GM10847 (cell line): Measurements from ENCODE around the gene EIF2AK3.

ENCODE experiments used
- POLR2A ChIP-seq: IDR thresholded peaks from 2 replicates; pipeline ENCODE4 v1.6.1; 2011; ENCODE audit not compliant: insufficient read length; ENCODE audit errors: extremely low read depth

EIF2AK3 gene

DNA sequence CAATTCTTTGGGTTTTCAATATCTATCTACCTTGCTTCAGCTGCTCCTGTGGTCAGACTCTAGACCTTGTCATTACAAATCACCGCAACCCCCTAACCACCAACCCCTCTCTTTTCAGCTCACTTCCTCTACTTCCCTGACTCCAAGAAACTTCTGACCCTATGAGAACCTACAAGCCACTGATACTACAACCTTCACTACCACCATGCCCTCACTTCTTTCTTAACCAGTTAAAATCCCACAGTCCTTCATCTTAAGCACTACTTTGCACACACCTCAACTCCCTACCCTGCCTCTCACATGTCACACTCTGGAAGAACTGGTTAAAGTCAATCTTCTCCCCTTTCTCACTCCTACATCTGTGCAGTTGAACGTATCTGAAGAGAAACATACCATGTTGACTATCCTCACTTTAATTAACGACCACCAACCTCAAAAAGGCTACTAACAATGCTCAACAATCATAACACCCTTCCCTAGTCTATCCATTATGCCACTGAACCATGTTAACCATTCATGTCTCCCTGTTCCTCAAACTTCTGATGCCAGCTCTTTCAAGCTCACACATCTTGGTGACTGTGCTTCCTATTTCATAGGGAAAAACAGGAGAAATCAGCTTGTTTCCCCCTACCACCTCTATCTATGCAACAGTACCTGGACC is 12.6 kb downstream of the EIF2AK3 start:
- no peak for TF ChIP-seq POLR2A

- TF ChIP-seq POLR2A = no peak
Measured at GRCh38 chr2:88613921-88614320, 13.3 kb downstream of the EIF2AK3 start.

DNA sequence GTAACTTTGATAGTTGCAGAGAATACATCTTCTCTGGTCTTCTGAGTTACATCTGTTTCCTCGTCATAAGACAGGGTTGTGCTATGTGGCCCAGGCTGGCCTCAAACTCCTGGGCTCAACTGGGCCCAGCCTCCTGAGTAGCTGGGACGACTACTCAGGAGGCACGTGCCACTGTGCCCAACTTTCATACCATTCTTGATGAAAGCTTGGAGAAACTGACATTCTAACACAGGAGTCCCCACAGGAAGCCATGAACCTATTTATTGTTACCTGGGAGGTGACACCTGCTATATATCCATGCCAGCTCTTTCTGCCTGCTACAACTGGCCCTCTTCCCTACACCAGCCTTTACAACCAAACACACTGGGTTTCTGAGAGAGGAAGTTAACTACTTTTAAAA is 19.1 kb downstream of the EIF2AK3 start:
- TF ChIP-seq POLR2A = no peak

- TF ChIP-seq POLR2A = no peak
Measured at GRCh38 chr2:88607416-88607815, 19.8 kb downstream of the EIF2AK3 start.

DNA sequence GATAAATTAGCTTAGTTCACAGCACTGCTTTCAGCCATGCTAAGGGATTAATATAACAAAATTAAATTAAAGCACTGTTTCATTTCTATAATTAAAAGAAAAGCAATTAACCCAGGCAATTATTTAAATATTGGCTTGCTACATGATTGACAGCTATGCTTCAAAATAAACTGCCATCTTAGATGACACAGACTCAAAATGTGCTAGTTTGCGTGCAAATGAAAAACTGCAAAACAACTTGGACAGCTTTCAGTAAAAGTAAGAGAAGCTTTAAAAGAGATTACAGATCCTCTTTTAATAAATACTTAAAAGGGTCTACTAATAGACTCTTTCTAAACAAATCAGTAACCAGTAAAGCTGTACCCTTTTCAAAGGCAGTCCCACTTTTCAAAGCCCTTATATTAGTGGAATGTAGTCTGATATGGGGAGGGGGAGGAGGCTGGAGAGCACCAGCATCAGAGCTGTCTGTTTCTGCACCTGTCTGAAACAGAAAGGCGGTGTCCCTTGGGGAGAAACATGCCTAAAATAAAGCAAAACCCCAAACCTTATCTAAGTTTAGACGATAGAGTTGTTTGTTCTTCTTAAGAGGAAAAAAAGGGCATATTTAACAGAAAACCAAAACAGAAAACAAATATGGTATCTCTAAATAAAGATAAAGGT is 20.8 kb downstream of the EIF2AK3 start:
- no peak for TF ChIP-seq POLR2A

DNA sequence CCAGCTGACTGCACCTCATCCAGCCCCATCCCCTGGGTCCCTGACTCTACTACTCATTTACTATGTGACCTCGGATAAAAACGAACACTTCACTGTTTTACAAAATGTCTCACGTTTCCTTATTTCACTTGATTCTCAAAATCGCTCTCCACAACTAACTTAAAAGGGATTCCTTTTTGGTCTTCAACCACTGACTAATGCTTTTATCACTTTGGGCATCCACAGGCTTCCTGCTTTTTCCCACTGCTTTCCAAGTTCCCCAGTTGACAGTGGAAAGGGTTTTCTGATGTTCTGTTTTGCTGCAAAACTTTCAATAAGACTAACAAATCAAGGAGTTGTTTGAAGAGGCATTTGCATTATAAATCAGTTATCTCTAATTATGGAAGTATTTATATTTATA is 24.1 kb downstream of the EIF2AK3 start:
- TF ChIP-seq POLR2A = no peak

DNA sequence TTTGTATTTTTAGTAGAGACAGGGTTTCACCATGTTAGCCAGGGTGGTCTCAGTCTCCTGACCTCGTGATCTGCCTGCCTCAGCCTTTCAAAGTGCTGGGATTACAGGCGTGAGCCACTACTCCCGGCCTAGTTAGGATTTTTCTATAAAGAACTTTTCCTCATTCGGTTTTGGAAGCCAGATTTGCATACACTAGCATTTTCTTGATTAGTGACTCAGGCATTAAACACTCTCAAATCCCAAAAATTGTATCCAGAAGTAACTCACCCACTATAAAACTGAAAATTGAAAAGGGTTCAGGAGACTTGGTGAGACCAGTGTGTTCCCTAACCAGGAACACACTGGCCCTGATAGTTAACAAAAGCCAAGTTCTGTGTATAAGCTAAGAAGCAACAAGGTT is 25.2 kb downstream of the EIF2AK3 start:
- TF ChIP-seq POLR2A = no peak

DNA sequence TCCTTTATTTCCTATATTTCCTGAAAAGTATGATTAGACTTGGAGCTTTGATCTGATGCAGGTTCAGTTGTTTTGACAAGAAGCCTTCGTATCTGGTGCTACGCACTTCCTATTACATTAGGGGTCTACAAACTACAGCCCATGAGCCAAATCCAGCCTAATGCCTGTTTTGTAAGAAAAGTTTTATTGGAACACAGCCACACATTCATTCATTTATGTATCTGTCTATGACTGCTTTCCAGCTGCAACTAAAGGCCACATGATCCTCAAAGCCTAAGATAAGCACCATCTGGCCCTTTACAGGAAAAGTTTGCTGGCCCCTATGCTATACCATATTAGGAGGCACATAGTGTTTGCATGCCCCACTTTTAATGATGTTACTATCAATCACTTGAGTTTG is 26.0 kb downstream of the EIF2AK3 start:
- TF ChIP-seq POLR2A = no peak

DNA sequence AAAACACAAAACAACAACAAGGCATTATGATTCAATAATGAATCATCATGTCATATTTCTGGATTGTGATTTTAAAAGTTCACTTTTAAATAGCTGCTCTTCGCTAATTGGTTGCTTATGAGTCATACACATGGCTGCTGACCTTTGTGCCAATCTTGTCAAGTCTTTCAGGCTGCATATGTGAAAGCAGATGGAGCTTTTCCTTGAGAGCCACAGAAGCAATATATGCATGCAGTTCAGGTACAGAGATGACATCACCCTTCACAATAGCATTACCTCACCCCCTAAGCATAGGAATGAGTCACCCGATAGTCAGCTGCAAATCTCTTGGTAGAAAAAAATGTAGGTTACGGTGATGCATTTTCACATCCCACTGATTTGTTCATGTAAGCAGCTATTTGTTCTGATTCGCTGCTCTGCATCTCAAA is 27.2 kb downstream of the EIF2AK3 start:
- TF ChIP-seq POLR2A = no peak

DNA sequence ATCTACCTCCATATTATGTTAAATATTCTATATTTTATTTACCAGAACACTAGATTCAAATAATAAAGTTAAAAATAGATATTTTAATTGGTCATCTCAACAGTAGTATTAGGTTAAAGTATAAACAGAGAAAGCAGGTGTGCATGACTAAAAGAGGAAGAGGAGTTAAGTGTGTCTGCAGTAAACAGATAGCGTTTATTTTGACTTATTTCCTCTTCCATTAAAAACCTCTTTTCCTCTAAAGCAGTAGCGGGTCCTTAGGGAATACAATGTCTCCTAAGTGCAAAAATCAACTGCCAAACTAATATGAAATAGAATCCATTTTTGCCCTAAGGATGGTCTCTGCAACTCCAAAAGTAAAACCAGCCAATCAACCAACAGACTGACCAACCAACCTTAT is 27.7 kb downstream of the EIF2AK3 start:
- no peak for TF ChIP-seq POLR2A

GRCh38 chr2:88597168-88597567 is 30.1 kb downstream of the EIF2AK3 start:
- no peak for TF ChIP-seq POLR2A

DNA sequence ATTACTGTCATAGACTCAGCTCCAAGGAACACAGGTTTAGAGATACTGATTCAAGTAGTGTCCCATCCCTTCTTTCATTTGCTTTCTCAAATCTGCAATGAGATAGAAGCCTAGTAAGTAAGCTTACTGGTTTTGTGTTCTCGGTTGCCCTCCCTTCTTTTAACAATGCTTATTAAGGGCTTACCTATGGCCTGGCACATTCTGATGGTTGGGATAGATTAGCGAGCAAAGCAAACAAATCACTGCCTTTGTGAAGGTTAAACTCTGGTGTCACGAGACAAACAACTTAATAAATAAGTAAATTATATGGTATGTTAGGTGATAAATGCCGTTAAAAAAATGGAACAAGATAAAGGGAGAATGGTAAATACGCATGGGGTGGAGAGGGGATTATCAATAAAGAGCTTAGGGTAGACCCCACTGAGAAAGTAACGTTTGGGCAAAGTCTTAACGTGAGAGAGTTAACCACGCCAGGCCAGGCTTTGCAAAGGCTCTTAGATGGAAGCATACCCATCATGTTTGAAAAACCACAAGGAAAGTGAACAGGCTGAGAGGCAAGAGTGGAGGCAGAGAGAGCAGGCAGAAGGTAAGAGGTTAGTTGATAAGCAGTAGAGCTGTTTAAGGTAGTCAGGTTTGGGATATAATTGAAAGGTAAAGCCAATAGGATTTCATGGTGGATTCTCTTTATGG is 31.0 kb downstream of the EIF2AK3 start:
- TF ChIP-seq POLR2A = no peak

DNA sequence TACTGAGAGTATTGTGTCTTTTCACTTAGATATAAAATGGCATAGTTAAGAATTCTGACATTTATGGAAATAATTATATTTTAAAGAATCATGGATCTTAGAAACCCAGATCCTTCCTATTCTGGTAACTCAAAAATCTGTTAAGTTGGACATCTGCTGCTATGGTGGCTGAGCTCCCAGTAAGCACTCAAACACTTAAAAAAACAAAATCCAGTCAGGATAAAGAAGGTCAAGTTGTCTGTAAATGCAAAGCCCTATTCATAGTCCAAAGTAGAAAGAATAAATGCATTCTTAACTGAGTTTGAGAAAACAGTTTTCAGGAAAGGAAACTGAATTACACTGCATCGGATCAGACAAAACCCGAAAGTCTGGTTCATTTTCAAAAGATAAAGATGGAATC is 35.6 kb downstream of the EIF2AK3 start:
- no peak for TF ChIP-seq POLR2A

DNA sequence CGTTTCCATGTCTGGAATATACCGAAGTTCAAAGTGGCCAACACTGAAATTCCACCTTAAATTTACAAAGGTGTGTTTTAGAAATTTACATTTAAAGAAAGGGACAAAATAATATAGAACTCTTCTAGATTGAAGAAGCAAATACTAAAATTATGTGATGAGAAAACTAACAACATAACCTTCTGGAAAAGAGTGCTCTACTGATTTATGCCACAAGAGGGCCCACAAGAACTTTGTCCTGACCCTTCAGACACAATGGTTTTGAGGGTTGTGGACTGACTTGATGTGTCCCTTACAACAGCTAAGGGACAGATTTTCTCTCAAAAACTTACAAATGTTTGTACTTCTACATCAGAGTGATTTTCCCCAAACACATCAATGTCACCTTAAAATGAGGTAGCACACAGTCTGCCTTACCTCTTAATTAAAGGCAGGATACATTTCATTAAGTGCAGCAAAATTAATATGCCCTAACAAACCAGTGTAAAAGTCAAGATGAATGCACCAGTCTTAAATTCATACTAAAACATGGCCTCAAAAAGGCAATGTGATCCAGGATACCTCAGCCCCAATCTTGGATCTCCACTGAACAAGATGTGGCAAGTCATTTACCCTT is 36.2 kb downstream of the EIF2AK3 start:
- no peak for TF ChIP-seq POLR2A

DNA sequence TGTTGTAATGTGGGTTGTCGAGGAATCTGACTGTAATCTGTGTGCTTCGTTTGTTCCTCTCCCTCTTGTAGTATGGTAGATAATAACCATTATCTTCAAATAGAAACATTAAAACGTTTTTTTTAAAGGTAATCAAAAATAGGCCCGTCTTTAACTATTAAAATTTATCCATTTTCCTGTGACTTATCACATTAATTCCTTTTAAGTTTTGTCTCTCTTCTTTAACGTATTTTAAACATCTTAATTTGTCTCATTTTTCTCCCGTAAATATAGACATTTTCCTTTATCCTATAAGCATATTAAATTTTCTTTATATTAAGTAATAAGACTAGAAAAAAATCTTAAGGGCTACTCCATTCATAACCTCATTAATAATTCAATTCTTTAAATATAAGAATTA is 41.3 kb downstream of the EIF2AK3 start:
- TF ChIP-seq POLR2A = no peak

DNA sequence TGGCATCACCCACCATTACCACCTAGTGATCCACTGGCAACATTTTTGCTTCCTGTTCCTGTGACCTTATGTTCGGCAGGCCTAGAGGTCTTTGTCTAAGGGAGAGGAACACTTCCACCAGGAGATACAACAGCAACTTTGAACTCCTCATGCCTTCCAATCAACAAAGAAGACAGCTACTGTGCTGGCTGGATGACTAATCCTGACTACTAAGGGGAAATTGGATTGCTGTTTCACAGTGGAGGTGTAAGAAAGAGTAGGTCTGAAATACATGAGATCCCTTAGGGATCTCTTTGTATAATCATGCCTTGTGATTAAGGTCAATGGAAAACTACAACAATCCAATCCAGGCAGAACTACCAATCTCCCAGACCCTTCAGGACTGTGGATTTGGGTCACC is 45.2 kb downstream of the EIF2AK3 start:
- no peak for TF ChIP-seq POLR2A
